Right lobe of liver (tissue), 6 donors: Measurements from ENCODE around the gene HDAC10. TPM values are rescaled to one million over a fixed set of nuclear protein-coding genes. Genes with fewer than 3 reads are reported as not detected.

Experiments
- ATAC-seq, 4 donors: fragments of 200-7000 bp; cut with Tn5 transposase; one replicate each; pipeline ENCODE4 v1.9.1; 2020; ENCODE audit warnings: mild to moderate bottlenecking in 4 of 4, moderate library complexity in 4 of 4
- DNase-seq, 3 donors: peaks; one replicate each; pipeline ENCODE4 v3.0.0-alpha.2; 2020
- H3K27ac ChIP-seq, 3 donors: fragments of 200-600 bp; one replicate each; pipeline ENCODE4 v1.8.0; 2022
- H3K27me3 ChIP-seq, 2 donors: fragments of 200-600 bp; one replicate each; pipeline ENCODE4 v1.8.0; 2022
- H3K36me3 ChIP-seq, 4 donors: fragments of 200-600 bp; sonication (generic) in 1 of 4; one replicate each; pipeline versions ENCODE4 v1.5.1 to v1.8.0; 2017 to 2022; ENCODE audit warnings: control low read depth in 1 of 4
- H3K4me1 ChIP-seq, 4 donors: fragments of 200-600 bp; sonication (generic) in 1 of 4; one replicate each; pipeline versions ENCODE4 v1.5.1 to v1.8.0; 2017 to 2022; ENCODE audit warnings: control low read depth in 1 of 4
- H3K4me3 ChIP-seq, 3 donors: fragments of 200-600 bp; one replicate each; pipeline ENCODE4 v1.8.0; 2022
- H3K9me3 ChIP-seq, 4 donors: fragments of 200-600 bp; sonication (generic) in 1 of 4; one replicate each; pipeline versions ENCODE4 v1.5.1 to v1.8.0; 2017 to 2022; ENCODE audit warnings: control low read depth in 1 of 4
- POLR2A ChIP-seq: fragments of 450-650 bp; IDR thresholded peaks from one replicate; pipeline ENCODE4 v1.6.1; 2017; ENCODE audit warnings: antibody characterized with exemption, mild to moderate bottlenecking
- WGBS: methylation state at CpG from one replicate; pipeline ENCODE4 v1.1.6; 2018; ENCODE audit warnings: low coverage, low lambda C conversion rate; ENCODE audit not compliant: insufficient coverage; ENCODE audit errors: missing lambda C conversion rate; 5-methylcytosine and 5-hydroxymethylcytosine counted together
- intact Hi-C, 2 donors: fragments of 100-400 bp; cut with DNase I; formaldehyde crosslinking; loops; one replicate each; pipeline versions ENCODE4 v1.11.2 to v1.14.1; 2022
- total RNA-seq, 6 experiments: library from RNA; depleted of rRNA in 2 of 6; stranded (reverse); fragments of >200 nt in 2 of 6; fragmentation: NEBNext Ultra II Directional in 3 of 6; extraction: Animal tissue kit (Norgen Biotek cat#: 25700) in 3 of 6; gene quantifications; one replicate each; pipeline versions ENCODE4 v1.1.0 to v1.2.4, GENCODE V29; 2016 to 2023
- TF ChIP-seq, protein P1 (sequence below), 4 donors: fragments of 200-600 bp in 3 of 4; fragments of 450-650 bp in 1 of 4; IDR thresholded peaks; one replicate each; pipeline versions ENCODE4 v1.5.1 to v1.8.0; 2016 to 2022; ENCODE audit warnings: antibody characterized with exemption in 4 of 4, mild to moderate bottlenecking in 2 of 4
- donor health status: DM: no; HTN: yes; CAD: no.
- donor health status: DM: no; HTN: no; CAD: no.
- donor health status: DM: no; HTN: no; CAD: no.
- donor health status: DM: no; HTN: yes; CAD: no.
- donor health status: DM: no; HTN: yes; CAD: no.

Gene HDAC10
- total RNA-seq, 6 experiments from 2014 or later, result 19.6 to 30.5 (median 23.0) TPM

DNA sequence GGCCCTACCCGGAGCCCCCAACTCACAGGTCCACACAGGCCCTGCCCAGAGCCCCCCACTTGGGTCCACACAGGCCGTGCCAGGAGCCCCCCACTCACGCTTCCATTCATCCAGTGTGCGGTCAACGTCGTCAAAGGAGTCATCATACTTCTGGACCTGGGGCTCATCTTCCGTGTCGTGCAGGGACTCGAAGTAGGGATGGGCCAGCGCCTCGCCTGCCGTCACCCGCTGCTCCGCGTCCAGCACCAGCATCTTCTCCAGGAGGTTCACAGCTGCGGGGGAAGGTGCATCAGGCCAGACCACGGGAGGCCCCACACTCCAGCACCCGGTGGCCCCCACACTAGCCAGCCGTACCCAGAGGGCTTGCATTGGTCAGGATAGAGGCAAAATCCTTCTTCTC, 4.0 kb upstream of the HDAC10 start:
- Histone ChIP-seq H3K4me3 (no peak overlapping the region), H3K4me1 (peaks cover 0 to 39% (median 10%) of the 10 kb centered on the region in 4 donors), H3K27ac (no peak overlapping the region), H3K36me3 (no peaks in the 10 kb centered on the region), H3K27me3 (no peaks in the 10 kb centered on the region), H3K9me3 (no peaks in the 10 kb centered on the region)
- no CpG with 5 or more reads among the region's 19 CpGs for WGBS
- intact Hi-C loops, result no loop called here
- no peak for TF ChIP-seq POLR2A
- TF ChIP-seq, protein P1, sequence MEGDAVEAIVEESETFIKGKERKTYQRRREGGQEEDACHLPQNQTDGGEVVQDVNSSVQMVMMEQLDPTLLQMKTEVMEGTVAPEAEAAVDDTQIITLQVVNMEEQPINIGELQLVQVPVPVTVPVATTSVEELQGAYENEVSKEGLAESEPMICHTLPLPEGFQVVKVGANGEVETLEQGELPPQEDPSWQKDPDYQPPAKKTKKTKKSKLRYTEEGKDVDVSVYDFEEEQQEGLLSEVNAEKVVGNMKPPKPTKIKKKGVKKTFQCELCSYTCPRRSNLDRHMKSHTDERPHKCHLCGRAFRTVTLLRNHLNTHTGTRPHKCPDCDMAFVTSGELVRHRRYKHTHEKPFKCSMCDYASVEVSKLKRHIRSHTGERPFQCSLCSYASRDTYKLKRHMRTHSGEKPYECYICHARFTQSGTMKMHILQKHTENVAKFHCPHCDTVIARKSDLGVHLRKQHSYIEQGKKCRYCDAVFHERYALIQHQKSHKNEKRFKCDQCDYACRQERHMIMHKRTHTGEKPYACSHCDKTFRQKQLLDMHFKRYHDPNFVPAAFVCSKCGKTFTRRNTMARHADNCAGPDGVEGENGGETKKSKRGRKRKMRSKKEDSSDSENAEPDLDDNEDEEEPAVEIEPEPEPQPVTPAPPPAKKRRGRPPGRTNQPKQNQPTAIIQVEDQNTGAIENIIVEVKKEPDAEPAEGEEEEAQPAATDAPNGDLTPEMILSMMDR (IDR thresholded peaks at IDR 0.05), result no peak
- ATAC-seq (no peak), DNase-seq (no peak)

DNA sequence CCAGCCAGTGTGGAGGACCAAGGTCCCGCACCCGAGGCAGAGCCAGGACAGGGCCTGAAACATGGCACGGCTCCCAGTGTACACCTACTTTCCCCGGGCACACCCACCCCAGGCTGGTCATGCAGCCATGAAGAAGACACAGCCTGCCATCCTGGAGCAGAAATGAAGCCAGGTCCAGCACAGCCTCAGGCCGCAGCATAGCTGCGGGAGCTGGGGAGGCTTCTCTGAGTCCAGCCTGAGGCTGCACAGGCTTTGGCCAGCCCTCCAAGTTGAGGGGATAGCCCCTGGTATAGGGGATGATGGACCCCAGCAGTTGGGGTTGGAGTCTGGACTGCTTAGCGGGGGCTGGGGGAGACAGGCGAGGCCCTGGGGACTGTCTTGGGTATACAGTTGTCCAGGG, 2.9 kb upstream of the HDAC10 start:
- H3K36me3 ChIP-seq, result no peaks in the 10 kb centered on the region
- ATAC-seq (no peak), DNase-seq (no peak)
- H3K27ac ChIP-seq, result no peak overlapping the region
- no peak overlapping the region for H3K4me3 ChIP-seq
- TF ChIP-seq, protein P1 (IDR thresholded peaks at IDR 0.05), result no peak
- TF ChIP-seq POLR2A, result no peak
- peaks cover 0 to 47% (median 14%) of the 10 kb centered on the region in 4 donors for H3K4me1 ChIP-seq
- no peaks in the 10 kb centered on the region for H3K9me3 ChIP-seq
- H3K27me3 ChIP-seq, result no peaks in the 10 kb centered on the region
- WGBS, result 0% methylated on average over 1 of the region's 8 CpGs
- intact Hi-C loops, result loop anchor here in 1 of 2 donors (5.0 kb wide), 1 partner anchor 88 kb away; the partner anchor contains the start of gene PPP6R2

DNA sequence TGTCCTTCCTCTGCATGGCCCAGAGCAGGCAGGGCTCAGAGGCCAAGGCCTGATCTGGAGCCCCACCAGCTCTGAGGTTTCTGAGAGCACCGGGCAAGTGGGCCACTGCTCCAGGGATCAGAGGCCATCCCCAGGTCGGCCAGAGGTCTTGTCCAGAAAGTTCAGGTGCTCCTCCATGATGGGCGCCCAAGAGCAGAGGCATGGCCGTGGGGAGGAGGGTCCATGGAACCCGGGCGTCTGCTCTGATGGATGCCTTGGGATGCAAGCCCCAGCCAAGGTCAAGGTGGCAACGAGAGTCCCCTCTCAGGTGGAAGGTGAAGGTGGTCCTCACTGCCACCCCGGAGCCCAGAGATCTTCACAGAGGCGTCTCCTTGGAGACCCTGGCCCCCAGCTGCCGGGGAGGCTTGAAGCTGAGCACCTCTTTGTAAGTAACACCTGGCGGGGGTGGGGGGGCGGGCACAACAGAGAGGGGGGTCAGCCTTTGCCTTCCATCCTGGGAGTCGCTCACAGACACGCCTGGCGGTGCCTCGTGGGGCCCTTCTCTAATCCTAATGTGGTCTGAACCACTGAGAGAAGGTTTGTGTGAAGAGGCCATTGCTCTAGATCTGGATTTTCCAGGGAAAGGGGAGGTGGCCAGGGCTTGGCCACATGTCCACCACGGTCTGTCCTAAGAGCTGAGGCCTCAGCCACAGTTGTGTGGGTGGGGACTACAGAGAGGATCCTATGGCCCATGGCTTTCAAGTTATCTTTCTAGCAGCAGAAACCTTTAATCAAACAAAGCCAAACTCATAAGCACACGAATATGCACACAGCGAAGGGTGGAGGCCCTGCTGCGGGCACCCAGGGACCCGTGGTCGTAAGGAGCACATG, 2.2 kb upstream of the HDAC10 start:
- Histone ChIP-seq H3K9me3 (no peaks in the 10 kb centered on the region), H3K4me3 (no peak overlapping the region), H3K27ac (no peak overlapping the region), H3K36me3 (no peaks in the 10 kb centered on the region), H3K27me3 (no peaks in the 10 kb centered on the region), H3K4me1 (peaks cover 0 to 40% (median 13%) of the 10 kb centered on the region in 4 donors)
- intact Hi-C loops, result loop anchor here in 1 of 2 donors (5.0 kb wide), 1 partner anchor 89 kb away; the partner anchor contains the start of gene PPP6R2
- WGBS, result 20% methylated on average over 1 of the region's 22 CpGs
- TF ChIP-seq, protein P1 (IDR thresholded peaks at IDR 0.05), result no peak
- TF ChIP-seq POLR2A, result no peak
- no peak for ATAC-seq
- no peak for DNase-seq

DNA sequence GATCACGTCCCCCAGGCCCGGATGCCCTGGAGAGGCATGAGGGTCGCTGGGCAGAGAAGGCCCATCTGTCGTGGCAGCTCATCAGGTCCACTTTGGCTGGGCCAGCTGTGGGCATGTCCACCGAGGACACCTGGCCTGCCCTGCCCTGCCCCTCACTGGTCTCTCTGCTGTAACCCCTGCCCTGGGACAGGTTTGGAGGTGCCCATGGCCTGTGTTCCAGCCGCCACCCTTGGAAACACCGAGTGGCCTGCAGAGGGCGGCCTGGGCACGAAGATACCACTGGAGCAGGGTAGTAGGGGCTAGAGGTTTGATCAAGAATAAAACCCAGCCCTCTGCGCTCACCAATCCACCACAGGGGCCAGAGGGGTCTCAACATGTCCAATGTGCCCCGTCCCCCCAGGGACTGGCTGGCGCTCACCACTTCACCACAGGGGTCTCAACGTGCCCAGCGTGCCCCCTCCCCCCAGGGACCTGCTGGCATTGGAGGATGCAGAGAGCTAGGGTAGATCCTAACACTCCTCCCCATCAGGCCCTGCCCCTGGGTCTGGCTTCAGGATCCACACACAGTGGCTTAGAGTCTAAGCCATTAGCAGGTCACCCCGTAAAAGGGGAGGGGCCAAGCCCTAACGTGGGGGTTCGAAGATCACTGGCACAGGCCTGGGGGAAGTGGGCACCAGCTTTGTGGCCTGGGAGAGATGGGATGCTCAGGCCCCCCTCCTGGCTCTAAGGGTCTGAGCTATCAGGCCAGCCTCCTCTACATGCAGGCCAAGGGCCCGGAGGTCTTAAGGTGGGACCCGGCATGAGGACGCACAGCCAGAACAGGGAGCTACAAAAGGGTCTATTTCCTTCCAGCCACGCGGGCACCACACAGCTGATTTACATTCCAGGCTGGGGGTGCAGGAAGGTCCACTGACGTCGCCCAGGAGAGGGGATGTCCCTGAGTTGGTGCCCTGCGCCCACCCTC, 1.3 kb upstream of the HDAC10 start:
- Histone ChIP-seq H3K4me1 (peaks cover 0 to 31% (median 8%) of the 10 kb centered on the region in 4 donors), H3K36me3 (no peaks in the 10 kb centered on the region), H3K9me3 (no peaks in the 10 kb centered on the region), H3K4me3 (no peak overlapping the region), H3K27me3 (no peaks in the 10 kb centered on the region), H3K27ac (peak overlapping the region in 1 of 3 donors; percentile 43)
- ATAC-seq (peak; percentile 67 to 72 (median 68)), DNase-seq (peak; percentile 82 to 83 (median 82))
- TF ChIP-seq, protein P1 (IDR thresholded peaks at IDR 0.05), result peak; percentile 63 to 78 (median 70)
- no peak for TF ChIP-seq POLR2A
- 23% methylated on average over 6 of the region's 25 CpGs for WGBS
- intact Hi-C loops, result loop anchor here in 1 of 2 donors (5.0 kb wide), 1 partner anchor 90 kb away; the partner anchor contains the start of gene PPP6R2
